ENCODE data around the gene ZNF689. TPM values are rescaled to one million over a fixed set of nuclear protein-coding genes. Genes with fewer than 3 reads are reported as not detected.

Gene ZNF689
- total RNA-seq, 1 donor, result 6.9 TPM

GRCh38 chr16:30621765-30622164, 11.6 kb upstream of the ZNF689 start:
- H3K4me3 ChIP-seq (ENCODE audit: low read depth, low read length), result no peak overlapping the region
- TF ChIP-seq, protein P1, sequence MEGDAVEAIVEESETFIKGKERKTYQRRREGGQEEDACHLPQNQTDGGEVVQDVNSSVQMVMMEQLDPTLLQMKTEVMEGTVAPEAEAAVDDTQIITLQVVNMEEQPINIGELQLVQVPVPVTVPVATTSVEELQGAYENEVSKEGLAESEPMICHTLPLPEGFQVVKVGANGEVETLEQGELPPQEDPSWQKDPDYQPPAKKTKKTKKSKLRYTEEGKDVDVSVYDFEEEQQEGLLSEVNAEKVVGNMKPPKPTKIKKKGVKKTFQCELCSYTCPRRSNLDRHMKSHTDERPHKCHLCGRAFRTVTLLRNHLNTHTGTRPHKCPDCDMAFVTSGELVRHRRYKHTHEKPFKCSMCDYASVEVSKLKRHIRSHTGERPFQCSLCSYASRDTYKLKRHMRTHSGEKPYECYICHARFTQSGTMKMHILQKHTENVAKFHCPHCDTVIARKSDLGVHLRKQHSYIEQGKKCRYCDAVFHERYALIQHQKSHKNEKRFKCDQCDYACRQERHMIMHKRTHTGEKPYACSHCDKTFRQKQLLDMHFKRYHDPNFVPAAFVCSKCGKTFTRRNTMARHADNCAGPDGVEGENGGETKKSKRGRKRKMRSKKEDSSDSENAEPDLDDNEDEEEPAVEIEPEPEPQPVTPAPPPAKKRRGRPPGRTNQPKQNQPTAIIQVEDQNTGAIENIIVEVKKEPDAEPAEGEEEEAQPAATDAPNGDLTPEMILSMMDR (IDR thresholded peaks at IDR 0.05; ENCODE audit: insufficient read depth, low read depth, low read length), result no peak
- DNase-seq (ENCODE audit: low read depth), result no peak

DNA sequence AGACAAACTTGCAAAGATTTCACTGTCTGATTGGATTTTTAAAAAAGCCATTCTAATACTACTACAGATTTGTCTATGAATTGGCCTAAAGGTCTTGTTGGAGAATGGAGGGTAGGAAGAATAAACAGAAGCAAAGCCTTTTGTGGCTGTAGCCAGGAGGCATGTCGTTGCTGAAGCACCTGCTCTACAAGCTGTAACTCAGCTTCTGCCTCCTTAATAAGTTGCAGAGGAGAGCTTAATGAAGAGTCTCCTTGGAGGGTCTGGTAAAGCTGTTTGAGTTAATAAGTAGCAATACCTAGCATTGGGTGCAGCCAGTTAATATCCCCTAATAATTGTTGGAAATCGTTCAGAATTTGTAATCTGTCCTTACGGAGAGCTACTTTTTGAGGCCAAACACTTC, 10.0 kb upstream of the ZNF689 start:
- no peak overlapping the region for H3K4me3 ChIP-seq (ENCODE audit: low read depth, low read length)
- no peak for DNase-seq (ENCODE audit: low read depth)
- TF ChIP-seq, protein P1 (IDR thresholded peaks at IDR 0.05; ENCODE audit: insufficient read depth, low read depth, low read length), result no peak

GRCh38 chr16:30619638-30620037, 9.4 kb upstream of the ZNF689 start:
- TF ChIP-seq, protein P1 (IDR thresholded peaks at IDR 0.05; ENCODE audit: insufficient read depth, low read depth, low read length), result no peak
- H3K4me3 ChIP-seq (ENCODE audit: low read depth, low read length), result no peak overlapping the region
- no peak for DNase-seq (ENCODE audit: low read depth)

DNA sequence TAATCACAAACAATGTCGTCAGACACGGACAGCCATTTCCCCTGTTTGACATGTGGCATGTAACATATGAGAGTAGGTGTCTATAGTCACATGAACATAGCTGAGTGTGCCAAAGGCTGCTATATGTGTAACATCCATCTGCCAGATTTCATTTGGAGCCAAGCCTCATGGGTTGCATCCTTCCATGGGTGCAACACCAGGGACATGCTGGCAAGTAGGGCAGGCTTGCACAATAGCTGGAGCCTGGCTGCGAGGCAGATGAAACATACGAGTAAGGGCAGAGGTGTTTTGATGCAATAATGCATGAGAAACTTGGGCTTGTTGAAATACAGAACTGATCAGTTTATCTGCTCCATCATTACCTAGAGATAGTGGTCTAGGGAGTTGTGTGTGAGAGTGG, 9.0 kb upstream of the ZNF689 start:
- peak; percentile 25 for DNase-seq (ENCODE audit: low read depth)
- TF ChIP-seq, protein P1 (IDR thresholded peaks at IDR 0.05; ENCODE audit: insufficient read depth, low read depth, low read length), result no peak
- H3K4me3 ChIP-seq (ENCODE audit: low read depth, low read length), result no peak overlapping the region

- H3K4me3 ChIP-seq (ENCODE audit: low read depth, low read length), result no peak overlapping the region
- peak; percentile 42 for DNase-seq (ENCODE audit: low read depth)
- TF ChIP-seq, protein P1 (IDR thresholded peaks at IDR 0.05; ENCODE audit: insufficient read depth, low read depth, low read length), result peak; percentile 67
Observed at GRCh38 chr16:30615358-30616091, 5.3 kb upstream of the ZNF689 start.

DNA sequence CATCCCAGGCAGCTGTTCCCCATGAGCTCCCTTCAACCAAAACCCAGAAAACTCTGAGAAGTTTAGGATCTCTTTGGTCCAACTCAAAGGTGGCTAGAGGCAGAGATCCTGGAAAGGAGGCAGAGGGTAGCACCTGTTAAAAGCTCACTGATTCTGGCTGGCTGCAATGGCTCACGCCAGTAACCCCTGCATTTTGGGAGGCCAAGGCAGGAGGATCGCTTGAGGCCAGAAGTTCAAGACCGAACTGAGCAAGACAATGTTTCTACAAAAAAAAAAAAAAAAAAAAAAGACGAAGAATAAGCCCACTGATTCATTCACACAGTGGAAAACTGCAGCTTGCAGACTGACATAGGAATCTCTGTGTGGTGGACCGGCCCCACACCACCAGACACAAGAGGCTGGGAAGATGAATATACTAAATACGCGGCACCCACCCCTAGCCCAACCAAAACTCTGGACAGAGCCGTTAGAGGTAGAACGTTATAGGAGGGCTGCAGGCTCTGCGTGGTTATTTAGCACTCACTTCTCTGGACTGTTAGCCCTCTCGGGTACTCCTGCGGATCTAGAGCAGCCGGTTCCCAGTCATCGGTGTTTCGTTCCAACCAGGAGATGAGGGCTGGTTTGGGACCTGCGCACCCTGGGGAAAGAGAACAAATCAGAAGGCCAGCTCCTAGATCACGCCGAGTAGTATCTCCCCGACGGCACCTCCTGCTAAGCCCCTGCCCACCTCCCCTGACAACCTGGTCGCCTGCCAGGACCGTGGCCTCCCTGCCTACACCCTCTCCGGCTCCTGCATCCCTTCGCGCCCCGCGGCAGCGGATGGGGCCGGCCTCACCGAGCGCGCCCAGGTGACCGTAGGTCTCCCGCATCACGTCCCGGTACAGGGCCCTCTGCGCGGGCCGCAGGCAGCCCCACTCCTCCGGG, 925 bp downstream of the ZNF689 start:
- H3K4me3 ChIP-seq (ENCODE audit: low read depth, low read length), result peak overlapping the region; percentile 97
- no peak for DNase-seq (ENCODE audit: low read depth)
- TF ChIP-seq, protein P1 (IDR thresholded peaks at IDR 0.05; ENCODE audit: insufficient read depth, low read depth, low read length), result no peak

All from fibroblast of villous mesenchyme (primary cell).